ENCODE measurements around the gene ARPC1B.
"Not testable (repeated sequence)": the region's sequence is repeated elsewhere in the genome, so short reads cannot be mapped to it uniquely, and the experiment has no call there.

Gene ARPC1B

GRCh38 chr7:99408379-99409191, 34.1 kb downstream of the ARPC1B start, which contains the start of the genes BUD31 and PDAP1:
BUD31 (plus strand) TSS chr7:99408969; CDS start chr7:99411093, 2,124 bp downstream.
PDAP1 (minus strand) TSS chr7:99408597; CDS start chr7:99408548, 49 bp downstream.
- FAIRE-seq (peak; percentile 90), DNase-seq (ENCODE audit: insufficient read length, low spot score) (peak; percentile 90)

DNA sequence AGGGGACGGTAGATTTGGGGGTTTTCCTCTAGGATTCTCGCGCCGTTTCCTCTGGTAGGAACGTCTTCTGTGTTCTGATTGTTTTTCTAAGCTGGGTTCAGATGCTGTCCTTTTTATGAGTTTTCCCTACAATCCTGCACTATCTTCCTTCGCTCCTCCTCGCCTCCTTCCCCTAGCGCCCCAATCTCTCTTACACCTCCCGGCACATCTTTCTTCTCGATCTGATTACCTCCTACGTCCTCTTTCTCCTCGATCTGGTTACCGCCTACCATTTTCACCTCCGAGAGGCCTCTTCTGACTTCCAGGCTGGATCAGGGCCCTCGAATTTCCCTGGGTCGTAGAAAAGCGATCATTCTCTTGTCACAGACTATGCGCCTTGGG, 34.7 kb downstream of the ARPC1B start:
- DNase-seq (ENCODE audit: insufficient read length, low spot score) (no peak), FAIRE-seq (peak; percentile 40)

GRCh38 chr7:99409806-99410205, 35.3 kb downstream of the ARPC1B start:
- FAIRE-seq = no peak
- DNase-seq (ENCODE audit: insufficient read length, low spot score) = no peak

GRCh38 chr7:99410635-99411034, 36.1 kb downstream of the ARPC1B start:
- FAIRE-seq (no peak), DNase-seq (ENCODE audit: insufficient read length, low spot score) (no peak)

DNA sequence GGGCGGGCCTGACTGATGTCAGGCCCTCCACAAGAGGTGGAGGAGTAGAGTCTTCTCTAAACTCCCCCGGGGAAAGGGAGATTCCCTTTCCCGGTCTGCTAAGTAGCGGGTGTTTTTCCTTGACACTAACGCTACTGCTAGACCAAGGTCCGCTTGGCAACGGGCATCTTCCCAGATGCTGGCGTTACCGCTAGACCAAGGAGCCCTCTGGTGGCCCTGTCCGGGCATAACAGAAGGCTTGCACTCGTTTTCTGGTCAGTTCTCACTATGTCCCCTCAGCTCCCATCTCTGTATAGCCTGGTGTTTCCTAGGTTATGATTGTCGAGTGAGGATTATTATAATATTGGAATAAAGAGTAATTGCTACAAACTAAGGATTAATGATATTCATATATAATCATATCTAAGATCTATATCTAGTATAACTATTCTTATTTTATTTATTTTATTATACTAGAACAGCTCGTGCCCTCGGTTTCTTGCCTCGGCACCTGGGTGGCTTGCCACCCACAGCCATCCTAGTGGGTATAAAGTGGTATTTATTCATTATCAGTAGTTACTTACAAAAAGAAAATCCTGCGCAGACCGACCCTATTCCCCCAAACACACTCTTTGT, 41.1 kb downstream of the ARPC1B start:
- not testable (repeated sequence) for FAIRE-seq; DNase-seq (ENCODE audit: insufficient read length, low spot score)

DNA sequence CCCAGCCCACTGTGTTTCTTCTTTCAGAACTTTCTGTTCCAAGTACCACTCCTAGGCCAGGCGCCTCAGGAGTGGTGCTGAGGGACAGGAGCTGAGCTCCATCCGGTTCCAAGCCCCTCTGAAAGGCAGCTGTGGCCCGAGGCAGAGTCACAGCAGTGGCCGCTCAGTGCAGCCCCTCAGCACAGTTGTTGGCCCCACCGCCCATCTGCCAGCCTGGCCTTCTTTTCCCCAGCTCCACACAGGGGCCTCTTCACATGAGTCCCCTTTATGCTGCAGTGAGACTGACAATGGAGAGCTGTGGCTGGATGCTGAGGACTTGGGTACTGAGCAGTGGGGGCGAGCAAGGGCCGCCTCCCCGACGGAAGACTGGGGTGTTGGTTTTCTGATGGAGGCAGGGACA, 43.7 kb downstream of the ARPC1B start:
- no peak for DNase-seq (ENCODE audit: insufficient read length, low spot score)
- no peak for FAIRE-seq

GRCh38 chr7:99419323-99420021, 44.9 kb downstream of the ARPC1B start:
- no peak for FAIRE-seq

GRCh38 chr7:99420213-99420612, 45.7 kb downstream of the ARPC1B start:
- no peak for FAIRE-seq

More at GRCh38 chr7:99419323-99420021, 44.9 kb downstream of the ARPC1B start:
- DNase-seq (ENCODE audit: insufficient read length, low spot score) = no peak

DNA sequence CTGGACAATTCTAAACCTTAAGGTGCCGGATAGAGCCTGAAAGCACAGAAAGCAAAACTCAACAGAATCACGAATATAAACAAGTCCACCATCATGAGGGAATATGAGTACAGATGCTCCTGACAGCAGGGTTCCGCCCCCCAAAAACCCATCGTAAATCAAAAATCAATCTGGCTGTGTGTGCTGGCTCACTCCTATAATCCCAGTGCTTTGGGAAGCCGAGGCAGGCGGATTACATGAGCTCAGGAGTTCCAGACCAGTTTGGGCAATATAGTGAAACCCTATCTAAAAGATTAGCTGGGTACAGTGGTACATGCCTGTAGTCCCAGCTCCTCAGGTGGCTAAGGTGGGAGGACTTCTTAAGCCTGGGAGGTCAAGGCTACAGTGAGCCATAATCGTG, 46.5 kb downstream of the ARPC1B start:
- no peak for FAIRE-seq

More at GRCh38 chr7:99420213-99420612, 45.7 kb downstream of the ARPC1B start:
- DNase-seq (ENCODE audit: insufficient read length, low spot score) = no peak

GRCh38 chr7:99422186-99422585, 47.7 kb downstream of the ARPC1B start:
- DNase-seq (ENCODE audit: insufficient read length, low spot score) (no peak), FAIRE-seq (no peak)

More for the DNA sequence above, 46.5 kb downstream of the ARPC1B start:
- DNase-seq (ENCODE audit: insufficient read length, low spot score) = no peak

GRCh38 chr7:99422625-99423024, 48.1 kb downstream of the ARPC1B start:
- FAIRE-seq = no peak

GRCh38 chr7:99424932-99425730, 50.6 kb downstream of the ARPC1B start:
- FAIRE-seq (no peak), DNase-seq (ENCODE audit: insufficient read length, low spot score) (no peak)

More at GRCh38 chr7:99422625-99423024, 48.1 kb downstream of the ARPC1B start:
- no peak for DNase-seq (ENCODE audit: insufficient read length, low spot score)

DNA sequence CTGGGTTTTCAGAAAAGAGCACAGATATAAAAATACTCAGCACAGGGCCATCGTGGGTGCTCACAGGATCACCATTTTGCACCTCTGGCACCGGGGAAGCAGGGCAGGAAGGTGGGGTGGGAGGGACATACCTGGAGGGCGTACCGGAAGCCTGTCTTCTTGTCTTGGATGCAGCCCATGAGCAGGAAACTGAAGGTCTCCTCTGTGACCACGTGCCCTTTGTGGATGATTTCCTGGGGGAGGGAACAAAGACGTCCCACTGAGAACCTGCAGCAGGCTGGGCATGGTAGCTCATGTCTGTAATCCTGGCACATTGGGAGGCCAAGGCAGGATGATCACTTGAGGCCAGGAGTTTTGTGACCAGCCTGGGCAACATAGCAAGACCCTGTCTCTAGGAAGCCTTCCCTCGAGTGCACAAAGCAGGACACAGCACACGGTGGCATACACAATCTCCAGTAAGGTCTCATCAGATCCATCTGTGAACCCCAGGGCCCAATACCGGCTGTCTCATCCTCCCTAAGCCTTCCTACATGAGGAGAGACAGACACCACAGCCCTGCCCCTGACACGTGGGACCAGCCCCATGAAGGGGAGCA, 54.5 kb downstream of the ARPC1B start:
- FAIRE-seq (no peak), DNase-seq (ENCODE audit: insufficient read length, low spot score) (no peak)

- no peak for DNase-seq (ENCODE audit: insufficient read length, low spot score)
- FAIRE-seq = no peak
Observed at GRCh38 chr7:99429756-99430155, 55.2 kb downstream of the ARPC1B start.

GRCh38 chr7:99431756-99432540, 57.4 kb downstream of the ARPC1B start:
- not testable (repeated sequence) for FAIRE-seq; DNase-seq (ENCODE audit: insufficient read length, low spot score)

GRCh38 chr7:99433158-99433557, 58.6 kb downstream of the ARPC1B start:
- DNase-seq (ENCODE audit: insufficient read length, low spot score) (no peak), FAIRE-seq (no peak)

- peak; percentile 39 for FAIRE-seq
- DNase-seq (ENCODE audit: insufficient read length, low spot score) = no peak
Observed at GRCh38 chr7:99437946-99438572, 63.5 kb downstream of the ARPC1B start.

DNA sequence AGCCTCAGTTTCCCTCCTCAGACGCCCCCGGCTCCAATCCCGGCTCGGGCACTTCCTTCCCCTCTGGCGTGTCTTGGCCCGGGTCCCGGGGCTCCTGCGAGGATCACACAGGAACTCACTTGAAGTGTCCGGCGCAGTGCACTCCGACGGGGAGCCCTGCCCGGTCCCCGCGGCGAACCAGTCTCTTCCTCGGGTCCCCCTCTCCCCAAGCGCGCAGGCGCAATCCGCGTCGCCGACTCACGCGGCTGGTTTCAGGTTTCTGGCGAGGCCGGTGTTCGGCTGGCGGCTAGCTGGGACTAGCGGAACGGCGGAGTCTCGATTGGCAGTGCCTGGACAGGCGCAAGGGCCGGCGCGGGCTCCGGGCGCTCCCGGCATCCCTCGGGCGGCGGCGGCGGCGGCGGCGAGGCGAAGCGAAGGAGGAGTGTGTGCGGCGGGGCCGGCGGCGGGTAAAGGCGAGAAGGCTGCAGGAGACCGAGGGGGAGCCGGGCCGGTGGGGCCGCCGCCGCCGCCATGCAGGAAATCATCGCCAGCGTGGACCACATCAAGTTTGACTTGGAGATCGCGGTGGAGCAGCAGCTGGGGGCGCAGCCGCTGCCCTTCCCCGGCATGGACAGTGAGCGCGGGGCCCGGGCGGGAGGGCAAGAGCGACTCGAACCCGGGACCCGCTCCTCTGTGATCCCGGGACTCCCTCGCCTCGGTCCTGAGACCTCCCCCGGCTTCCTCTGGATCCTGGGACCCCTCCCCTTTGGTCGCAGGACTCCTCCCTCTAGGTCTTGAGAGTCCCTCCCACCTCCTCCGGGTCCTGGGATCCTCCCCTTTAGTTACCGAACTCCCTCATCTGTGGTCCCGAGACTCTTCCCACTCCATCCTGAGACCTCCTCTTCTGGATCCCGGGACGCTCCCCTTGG, 64.3 kb downstream of the ARPC1B start, which contains the start of the genes CPSF4 and PTCD1:
Gene CPSF4, plus strand, starts transcription at position 371 of the 908 bp plus-strand sequence. Its CDS starts 140 bp downstream, at position 511.
Gene PTCD1, minus strand, starts transcription at position 226 of the 908 bp plus-strand sequence. CDS start 3,556 bp downstream, outside the sequence.
- FAIRE-seq (peak; percentile 87), DNase-seq (ENCODE audit: insufficient read length, low spot score) (peak; percentile 98)
